ENCODE data around the gene METTL27.

DNA sequence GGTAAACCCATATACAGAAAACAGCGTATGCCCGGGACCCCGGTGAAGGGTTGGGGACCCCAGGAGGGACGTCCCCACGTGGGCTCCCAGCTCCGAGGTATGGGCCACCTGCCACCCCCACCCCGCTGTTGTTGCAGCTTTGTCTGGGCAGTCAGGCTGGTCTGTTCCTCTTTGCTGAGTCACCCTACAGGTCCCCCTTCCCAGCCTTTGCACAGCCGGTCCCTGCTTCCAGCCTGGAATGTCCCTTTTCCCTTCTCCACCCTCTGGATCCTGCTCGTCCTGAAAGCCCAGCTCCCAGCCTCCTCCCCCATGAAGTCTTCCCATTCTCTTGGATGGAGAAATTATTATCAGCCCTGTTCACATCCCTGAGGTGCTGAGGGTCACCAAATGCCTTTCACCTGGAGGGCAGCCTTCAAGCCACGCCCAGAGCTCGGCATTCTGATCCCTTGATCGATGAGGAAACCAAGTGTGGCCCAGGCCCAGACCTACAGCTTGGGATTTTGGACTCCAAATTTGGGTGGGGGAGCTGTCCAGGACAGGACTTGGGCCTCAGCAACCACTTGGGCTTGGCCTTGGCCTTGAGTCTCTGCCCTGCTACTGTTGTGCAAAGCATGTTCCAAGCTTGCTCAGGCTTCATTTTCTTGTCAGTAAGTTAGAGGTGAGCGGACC is 8.9 kb downstream of the METTL27 start:
- TF ChIP-seq GATA3 (IDR thresholded peaks at IDR 0.05; ENCODE audit: low read depth, low read length) (no peak), GATA2 (IDR thresholded peaks at IDR 0.05; ENCODE audit: low read depth, low read length) (no peak)
